Osteocyte (in vitro differentiated cells): Measurements from ENCODE around the gene LHFPL3. TPM values are rescaled to one million over a fixed set of nuclear protein-coding genes. Genes with fewer than 3 reads are reported as not detected.
"Not testable (repeated sequence)": the region's sequence is repeated elsewhere in the genome, so short reads cannot be mapped to it uniquely, and the experiment has no call there.

ENCODE experiments used
- DNase-seq: peaks from one replicate; pipeline ENCODE4 v3.0.0; 2021; ENCODE audit warnings: mixed read lengths; ENCODE audit not compliant: unreplicated experiment; ENCODE audit errors: extremely low spot score
- H3K27ac Mint-ChIP-seq: one replicate; pipeline ENCODE4 v1.8.0; 2021; ENCODE audit warnings: mild to moderate bottlenecking, mixed read lengths; ENCODE audit not compliant: unreplicated experiment
- H3K27me3 Mint-ChIP-seq: one replicate; pipeline ENCODE4 v1.8.0; 2021; ENCODE audit warnings: mixed read lengths; ENCODE audit not compliant: unreplicated experiment
- H3K36me3 Mint-ChIP-seq: one replicate; pipeline ENCODE4 v1.8.0; 2021; ENCODE audit warnings: mixed read lengths; ENCODE audit not compliant: unreplicated experiment
- H3K4me1 Mint-ChIP-seq: one replicate; pipeline ENCODE4 v1.8.0; 2021; ENCODE audit warnings: mixed read lengths; ENCODE audit not compliant: unreplicated experiment
- H3K4me3 Mint-ChIP-seq: one replicate; pipeline ENCODE4 v1.8.0; 2021; ENCODE audit warnings: mild to moderate bottlenecking, moderate library complexity, mixed read lengths; ENCODE audit not compliant: unreplicated experiment
- H3K9me3 Mint-ChIP-seq: one replicate; pipeline ENCODE4 v1.8.0; 2021; ENCODE audit warnings: mixed read lengths; ENCODE audit not compliant: unreplicated experiment
- total RNA-seq: library from RNA; stranded (reverse); gene quantifications from 2 replicates; pipeline ENCODE4 v1.2.1, GENCODE V29; 2021
- TF ChIP-seq, protein P1 (sequence below): fragments of 200-600 bp; sonication (generic); IDR thresholded peaks from 2 replicates; pipeline ENCODE4 v1.5.0; 2021; ENCODE audit warnings: antibody characterized with exemption, mild to moderate bottlenecking, moderate library complexity

The LHFPL3 gene
- total RNA-seq, 1 donor from 2014 or later, result not detected

GRCh38 chr7:104914421-104914820 lies 586.0 kb downstream of the LHFPL3 start:
- Mint-ChIP-seq H3K27ac (no peak overlapping the region), H3K27me3 (peaks cover 49% of the 10 kb centered on the region), H3K36me3 (no peaks in the 10 kb centered on the region), H3K4me3 (no peak overlapping the region), H3K9me3 (no peaks in the 10 kb centered on the region), H3K4me1 (no peaks in the 10 kb centered on the region)
- no peak for DNase-seq
- TF ChIP-seq, protein P1, sequence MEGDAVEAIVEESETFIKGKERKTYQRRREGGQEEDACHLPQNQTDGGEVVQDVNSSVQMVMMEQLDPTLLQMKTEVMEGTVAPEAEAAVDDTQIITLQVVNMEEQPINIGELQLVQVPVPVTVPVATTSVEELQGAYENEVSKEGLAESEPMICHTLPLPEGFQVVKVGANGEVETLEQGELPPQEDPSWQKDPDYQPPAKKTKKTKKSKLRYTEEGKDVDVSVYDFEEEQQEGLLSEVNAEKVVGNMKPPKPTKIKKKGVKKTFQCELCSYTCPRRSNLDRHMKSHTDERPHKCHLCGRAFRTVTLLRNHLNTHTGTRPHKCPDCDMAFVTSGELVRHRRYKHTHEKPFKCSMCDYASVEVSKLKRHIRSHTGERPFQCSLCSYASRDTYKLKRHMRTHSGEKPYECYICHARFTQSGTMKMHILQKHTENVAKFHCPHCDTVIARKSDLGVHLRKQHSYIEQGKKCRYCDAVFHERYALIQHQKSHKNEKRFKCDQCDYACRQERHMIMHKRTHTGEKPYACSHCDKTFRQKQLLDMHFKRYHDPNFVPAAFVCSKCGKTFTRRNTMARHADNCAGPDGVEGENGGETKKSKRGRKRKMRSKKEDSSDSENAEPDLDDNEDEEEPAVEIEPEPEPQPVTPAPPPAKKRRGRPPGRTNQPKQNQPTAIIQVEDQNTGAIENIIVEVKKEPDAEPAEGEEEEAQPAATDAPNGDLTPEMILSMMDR, result no peak

DNA sequence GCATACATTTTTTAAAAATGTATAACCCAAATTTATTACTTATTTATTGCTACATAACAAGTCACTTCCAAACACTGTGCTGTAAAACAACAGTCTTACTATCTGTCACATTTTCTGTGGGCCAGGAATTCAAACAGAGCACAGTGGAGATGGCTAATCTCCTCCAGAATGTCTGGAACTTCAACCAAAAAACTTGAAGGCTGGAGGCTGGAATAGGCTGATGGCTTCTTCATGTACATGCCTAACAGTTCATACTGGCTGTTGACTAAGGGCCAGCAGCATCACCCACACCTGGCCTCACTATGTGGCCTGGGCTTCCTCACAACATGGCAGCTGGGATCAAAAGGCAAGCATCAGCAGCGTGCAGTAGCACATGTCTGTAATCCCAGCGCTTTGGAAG lies 593.2 kb downstream of the LHFPL3 start:
- Mint-ChIP-seq H3K36me3 (no peaks in the 10 kb centered on the region), H3K4me1 (no peaks in the 10 kb centered on the region), H3K27me3 (peaks cover 20% of the 10 kb centered on the region), H3K27ac (no peak overlapping the region), H3K4me3 (no peak overlapping the region), H3K9me3 (no peaks in the 10 kb centered on the region)
- TF ChIP-seq, protein P1, result no peak
- DNase-seq, result no peak

DNA sequence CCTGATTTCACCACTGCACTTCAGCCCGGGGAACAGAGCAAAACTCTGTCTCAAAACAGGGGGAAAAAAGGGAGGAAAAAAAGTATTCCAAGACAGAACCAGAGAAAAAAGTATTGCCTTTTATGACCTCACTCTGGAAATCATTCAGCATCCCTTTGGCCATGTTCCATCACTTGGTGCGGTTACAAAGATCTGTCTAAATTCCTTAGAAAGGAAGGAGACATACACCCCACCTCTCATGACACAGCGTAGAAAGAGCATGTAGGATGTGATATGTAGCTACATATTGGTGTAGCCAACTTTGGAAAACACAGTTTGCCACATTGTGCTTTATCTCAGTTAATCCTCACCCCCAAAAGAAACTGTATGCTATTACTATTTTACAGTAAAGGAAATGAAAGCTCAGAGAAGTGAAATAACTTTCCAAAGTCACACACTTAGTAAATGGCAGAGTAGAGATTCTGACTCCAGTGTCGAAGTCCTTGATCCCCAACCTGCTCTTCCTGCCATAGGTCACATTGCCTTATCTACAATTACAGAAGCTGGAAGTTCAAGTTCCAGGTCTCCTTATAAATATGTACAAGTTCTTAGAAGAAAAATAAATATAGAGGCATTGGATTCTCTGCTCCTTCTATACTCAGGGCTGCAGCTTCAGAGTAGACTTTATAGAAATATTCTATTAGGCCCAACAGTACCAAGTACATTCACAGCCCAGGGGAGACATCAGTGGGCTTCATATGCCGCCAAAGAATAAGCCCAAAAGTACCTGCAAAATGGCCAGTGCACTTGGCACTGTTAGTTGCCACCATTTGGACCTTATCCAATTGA lies 594.0 kb downstream of the LHFPL3 start:
- TF ChIP-seq, protein P1, result no peak
- no peak for DNase-seq
- no peaks in the 10 kb centered on the region for H3K9me3 Mint-ChIP-seq
- peaks cover 12% of the 10 kb centered on the region for H3K27me3 Mint-ChIP-seq
- H3K36me3 Mint-ChIP-seq, result no peaks in the 10 kb centered on the region
- no peaks in the 10 kb centered on the region for H3K4me1 Mint-ChIP-seq
- H3K4me3 Mint-ChIP-seq, result no peak overlapping the region
- H3K27ac Mint-ChIP-seq, result no peak overlapping the region

DNA sequence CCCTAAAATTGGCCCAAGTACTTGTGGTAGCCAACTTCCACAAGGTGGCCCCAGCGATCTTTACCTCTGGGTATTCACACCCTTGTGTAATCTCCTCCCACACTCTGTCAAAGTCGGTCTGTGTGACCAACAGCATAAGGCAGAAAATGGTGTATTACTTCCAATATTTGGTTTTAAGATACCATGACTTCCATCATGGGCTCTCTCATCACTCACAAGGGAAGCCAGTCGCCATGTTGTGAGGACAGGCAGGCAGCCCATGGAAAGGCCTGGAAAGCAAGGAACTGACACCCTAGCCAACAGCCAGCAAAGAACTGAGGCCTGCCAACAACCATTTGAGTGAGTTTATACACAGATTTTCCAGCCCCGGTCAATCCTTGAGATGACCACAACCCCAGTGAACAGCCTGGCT lies 594.6 kb downstream of the LHFPL3 start:
- Mint-ChIP-seq H3K4me1 (no peaks in the 10 kb centered on the region), H3K27me3 (peaks cover 9% of the 10 kb centered on the region), H3K9me3 (no peaks in the 10 kb centered on the region), H3K36me3 (no peaks in the 10 kb centered on the region), H3K4me3 (no peak overlapping the region), H3K27ac (no peak overlapping the region)
- DNase-seq, result no peak
- TF ChIP-seq, protein P1, result peak; percentile 77

- H3K4me3 Mint-ChIP-seq, H3K36me3 Mint-ChIP-seq, H3K27me3 Mint-ChIP-seq, H3K4me1 Mint-ChIP-seq, H3K9me3 Mint-ChIP-seq, H3K27ac Mint-ChIP-seq, DNase-seq: not testable (repeated sequence)
These were observed 597.8 kb downstream of the LHFPL3 start for GRCh38 chr7:104926189-104926588.
